SH-SY5Y (cell line): ENCODE measurements around the gene LAPTM5.

Experiments used
- GATA2 ChIP-seq: IDR thresholded peaks from 2 replicates; pipeline ENCODE4 v1.6.1; 2011; ENCODE audit warnings: mild to moderate bottlenecking, low read depth, low read length
- GATA3 ChIP-seq: IDR thresholded peaks from 2 replicates; pipeline ENCODE4 v1.6.1; 2011; ENCODE audit warnings: low read depth, mild to moderate bottlenecking, low read length, moderate library complexity

GRCh38 chr1:30765556-30766434 lies 8.2 kb upstream of the LAPTM5 start:
- TF ChIP-seq GATA2 (no peak), GATA3 (no peak)
